HepG2 (cell line): ENCODE measurements around the gene KIF26B. TPM values are rescaled to one million over a fixed set of nuclear protein-coding genes. Genes with fewer than 3 reads are reported as not detected.

Experiments used
- ARHGAP35 ChIP-seq: sonication (generic); formaldehyde crosslinking; IDR thresholded peaks from 2 replicates; pipeline ENCODE4 v1.9.0; 2022; ENCODE audit warnings: mild to moderate bottlenecking, inconsistent platforms, moderate library complexity, missing genetic modification reagents, borderline replicate concordance
- ELF1 ChIP-seq: sonication (generic); formaldehyde crosslinking; IDR thresholded peaks from 2 replicates; pipeline ENCODE4 v1.4.0; 2020; ENCODE audit warnings: missing genetic modification reagents
- HMG20B ChIP-seq: conservative IDR thresholded peaks from 2 replicates; pipeline ENCODE4 v1.6.1; 2016; ENCODE audit warnings: missing genetic modification reagents, missing compliant biosample characterization
- HNF4G ChIP-seq, 2 experiments: sonication (generic) in 1 of 2; formaldehyde crosslinking in 1 of 2; IDR thresholded peaks; 2 replicates each; pipeline versions ENCODE4 v1.4.0 to v1.6.1; 2011 to 2020; ENCODE audit warnings: borderline replicate concordance in 2 of 2, low read depth in 2 of 2, mild to moderate bottlenecking in 2 of 2, low read length in 1 of 2, missing genetic modification reagents in 1 of 2, moderate library complexity in 1 of 2
- IRX3 ChIP-seq: sonication (generic); formaldehyde crosslinking; IDR thresholded peaks from 2 replicates; pipeline ENCODE4 v1.8.1; 2023; ENCODE audit warnings: mild to moderate bottlenecking, low read depth, missing genetic modification reagents, borderline replicate concordance
- SKI ChIP-seq: fragments of 450-650 bp; IDR thresholded peaks from one replicate; pipeline ENCODE4 v1.6.1; 2018; ENCODE audit warnings: mild to moderate bottlenecking; ENCODE audit not compliant: partially characterized antibody
- SMAD3 ChIP-seq: sonication (generic); formaldehyde crosslinking; IDR thresholded peaks from 2 replicates; pipeline ENCODE4 v1.4.0; 2020; ENCODE audit warnings: missing genetic modification reagents
- SNAI1 ChIP-seq: sonication (generic); formaldehyde crosslinking; IDR thresholded peaks from 2 replicates; pipeline ENCODE4 v1.5.0; 2020; ENCODE audit warnings: mild to moderate bottlenecking, missing genetic modification reagents, borderline replicate concordance
- ZBTB1 ChIP-seq: sonication (generic); formaldehyde crosslinking; IDR thresholded peaks from 2 replicates; pipeline ENCODE4 v1.4.0; 2020; ENCODE audit warnings: missing genetic modification reagents, borderline replicate concordance
- ZBTB3 ChIP-seq: sonication (generic); formaldehyde crosslinking; IDR thresholded peaks from 2 replicates; pipeline ENCODE4 v1.4.0; 2020; ENCODE audit warnings: low read depth, mild to moderate bottlenecking, moderate library complexity, missing genetic modification reagents, borderline replicate concordance
- ZNF263 ChIP-seq: sonication (generic); formaldehyde crosslinking; IDR thresholded peaks from 2 replicates; pipeline ENCODE4 v1.4.0; 2020; ENCODE audit warnings: missing genetic modification reagents
- ZNF572 ChIP-seq: sonication (generic); formaldehyde crosslinking; IDR thresholded peaks from 2 replicates; pipeline ENCODE4 v1.5.1; 2020; ENCODE audit warnings: mild to moderate bottlenecking, missing genetic modification reagents
- polyA plus RNA-seq, 8 experiments: library from polyadenylated mRNA; depleted of rRNA in 3 of 8; stranded (reverse) in 7 of 8; unstranded in 1 of 8; fragments of >200 nt; fragmentation: Illumina TruSeq in 4 of 8; extraction: Trizol in 4 of 8; gene quantifications; 2 replicates each; pipeline versions ENCODE4 v1.2.1 to v1.2.3, GENCODE V29; 2011 to 2016; ENCODE audit warnings: low read depth in 4 of 8, missing spikeins in 1 of 8, mixed read lengths in 1 of 8; ENCODE audit not compliant: insufficient read depth in 1 of 8
- total RNA-seq, 5 experiments: library from RNA; depleted of rRNA; stranded (reverse); fragments of >200 nt; fragmentation: Illumina TruSeq; extraction: Trizol; gene quantifications; 2 replicates each; pipeline ENCODE4 v1.2.3, GENCODE V29; 2016; ENCODE audit warnings: low read depth in 1 of 5
- TF ChIP-seq, protein P1 (sequence below): sonication (generic); formaldehyde crosslinking; IDR thresholded peaks from 2 replicates; pipeline ENCODE4 v1.4.0; 2020; ENCODE audit warnings: missing genetic modification reagents, borderline replicate concordance
- TF ChIP-seq, protein P2 (sequence below): sonication (generic); formaldehyde crosslinking; IDR thresholded peaks from 2 replicates; pipeline ENCODE4 v1.4.0; 2020; ENCODE audit warnings: missing genetic modification reagents
- TF ChIP-seq, protein P3 (sequence below): sonication (generic); formaldehyde crosslinking; IDR thresholded peaks from 2 replicates; pipeline ENCODE4 v1.4.0; 2020; ENCODE audit warnings: mild to moderate bottlenecking, missing genetic modification reagents
- TF ChIP-seq, protein P4 (sequence below): sonication (generic); formaldehyde crosslinking; IDR thresholded peaks from 2 replicates; pipeline ENCODE4 v1.4.0; 2020; ENCODE audit warnings: missing genetic modification reagents, borderline replicate concordance
- TF ChIP-seq, protein P5 (sequence below): sonication (generic); formaldehyde crosslinking; IDR thresholded peaks from 2 replicates; pipeline ENCODE4 v1.4.0; 2020; ENCODE audit warnings: missing genetic modification reagents

Gene KIF26B
- total and polyA plus RNA-seq, 2 of the 13 experiments (the other 11 are each of a cell fraction or from before 2014, with no cell fraction given) = 0.08 to 0.09 TPM

DNA sequence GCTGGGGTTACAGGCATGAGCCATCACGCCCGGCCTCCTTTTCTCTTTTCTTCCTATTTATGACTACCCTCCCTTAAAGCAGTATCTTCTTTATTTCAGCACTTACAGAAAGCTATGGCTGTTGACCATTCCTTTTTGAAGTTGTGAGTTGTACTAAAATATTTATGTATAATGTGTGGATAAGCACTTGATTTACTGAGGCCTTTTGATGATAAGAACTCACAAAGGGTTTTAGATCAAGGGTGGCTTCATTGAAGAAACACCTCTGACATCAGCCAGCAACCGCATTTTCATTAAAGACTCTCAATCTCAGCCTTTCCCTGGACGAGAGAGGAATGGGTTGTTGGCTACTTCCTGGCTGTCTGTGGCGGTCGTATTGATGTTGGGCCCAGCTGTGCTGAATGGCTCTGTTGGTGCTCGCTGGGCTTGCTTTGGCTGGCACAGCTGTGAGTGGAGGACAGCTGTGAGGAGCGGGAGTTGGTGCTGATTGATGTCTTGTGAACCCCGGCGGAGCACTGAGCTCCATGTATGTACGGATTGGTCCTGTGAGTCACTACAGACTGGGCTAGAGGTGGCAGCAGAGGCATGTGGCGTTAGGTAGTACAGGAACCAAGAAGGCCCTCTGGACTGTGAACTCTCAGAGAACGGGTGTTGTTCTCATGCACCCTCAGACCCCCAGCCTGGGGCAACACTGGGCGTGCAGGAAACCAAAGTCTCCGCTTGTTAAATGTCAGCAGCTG, 208.8 kb downstream of the KIF26B start (continued):
- TF ChIP-seq, protein P1, sequence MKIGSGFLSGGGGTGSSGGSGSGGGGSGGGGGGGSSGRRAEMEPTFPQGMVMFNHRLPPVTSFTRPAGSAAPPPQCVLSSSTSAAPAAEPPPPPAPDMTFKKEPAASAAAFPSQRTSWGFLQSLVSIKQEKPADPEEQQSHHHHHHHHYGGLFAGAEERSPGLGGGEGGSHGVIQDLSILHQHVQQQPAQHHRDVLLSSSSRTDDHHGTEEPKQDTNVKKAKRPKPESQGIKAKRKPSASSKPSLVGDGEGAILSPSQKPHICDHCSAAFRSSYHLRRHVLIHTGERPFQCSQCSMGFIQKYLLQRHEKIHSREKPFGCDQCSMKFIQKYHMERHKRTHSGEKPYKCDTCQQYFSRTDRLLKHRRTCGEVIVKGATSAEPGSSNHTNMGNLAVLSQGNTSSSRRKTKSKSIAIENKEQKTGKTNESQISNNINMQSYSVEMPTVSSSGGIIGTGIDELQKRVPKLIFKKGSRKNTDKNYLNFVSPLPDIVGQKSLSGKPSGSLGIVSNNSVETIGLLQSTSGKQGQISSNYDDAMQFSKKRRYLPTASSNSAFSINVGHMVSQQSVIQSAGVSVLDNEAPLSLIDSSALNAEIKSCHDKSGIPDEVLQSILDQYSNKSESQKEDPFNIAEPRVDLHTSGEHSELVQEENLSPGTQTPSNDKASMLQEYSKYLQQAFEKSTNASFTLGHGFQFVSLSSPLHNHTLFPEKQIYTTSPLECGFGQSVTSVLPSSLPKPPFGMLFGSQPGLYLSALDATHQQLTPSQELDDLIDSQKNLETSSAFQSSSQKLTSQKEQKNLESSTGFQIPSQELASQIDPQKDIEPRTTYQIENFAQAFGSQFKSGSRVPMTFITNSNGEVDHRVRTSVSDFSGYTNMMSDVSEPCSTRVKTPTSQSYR = no peak
- TF ChIP-seq IRX3 (CRISPR knock-in tag) (no peak), ZBTB3 (CRISPR knock-in tag) (no peak), SKI (no peak), ZNF263 (CRISPR knock-in tag) (peak; percentile 90), ZBTB1 (CRISPR knock-in tag) (no peak), SNAI1 (CRISPR knock-in tag) (no peak), HMG20B (no peak), ZNF572 (CRISPR knock-in tag) (no peak), HNF4G (IDR thresholded peaks at IDR 0.05; ENCODE audit: borderline replicate concordance, low read depth, low read length) (peak; percentile 25; the same call in 1 of the 2 replicates), HNF4G (CRISPR knock-in tag; IDR thresholded peaks at IDR 0.05; ENCODE audit: borderline replicate concordance, low read depth) (no peak), ARHGAP35 (CRISPR knock-in tag) (no peak), SMAD3 (no peak), ELF1 (CRISPR knock-in tag) (no peak)
- TF ChIP-seq, protein P2, sequence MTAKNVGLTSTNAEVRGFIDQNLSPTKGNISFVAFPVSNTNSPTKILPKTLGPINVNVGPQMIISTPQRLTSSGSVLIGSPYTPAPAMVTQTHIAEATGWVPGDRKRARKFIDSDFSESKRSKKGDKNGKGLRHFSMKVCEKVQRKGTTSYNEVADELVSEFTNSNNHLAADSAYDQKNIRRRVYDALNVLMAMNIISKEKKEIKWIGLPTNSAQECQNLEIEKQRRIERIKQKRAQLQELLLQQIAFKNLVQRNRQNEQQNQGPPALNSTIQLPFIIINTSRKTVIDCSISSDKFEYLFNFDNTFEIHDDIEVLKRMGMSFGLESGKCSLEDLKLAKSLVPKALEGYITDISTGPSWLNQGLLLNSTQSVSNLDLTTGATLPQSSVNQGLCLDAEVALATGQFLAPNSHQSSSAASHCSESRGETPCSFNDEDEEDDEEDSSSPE (CRISPR knock-in tag) = no peak
- TF ChIP-seq, protein P3, sequence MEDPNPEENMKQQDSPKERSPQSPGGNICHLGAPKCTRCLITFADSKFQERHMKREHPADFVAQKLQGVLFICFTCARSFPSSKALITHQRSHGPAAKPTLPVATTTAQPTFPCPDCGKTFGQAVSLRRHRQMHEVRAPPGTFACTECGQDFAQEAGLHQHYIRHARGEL (CRISPR knock-in tag) = no peak
- TF ChIP-seq, protein P4, sequence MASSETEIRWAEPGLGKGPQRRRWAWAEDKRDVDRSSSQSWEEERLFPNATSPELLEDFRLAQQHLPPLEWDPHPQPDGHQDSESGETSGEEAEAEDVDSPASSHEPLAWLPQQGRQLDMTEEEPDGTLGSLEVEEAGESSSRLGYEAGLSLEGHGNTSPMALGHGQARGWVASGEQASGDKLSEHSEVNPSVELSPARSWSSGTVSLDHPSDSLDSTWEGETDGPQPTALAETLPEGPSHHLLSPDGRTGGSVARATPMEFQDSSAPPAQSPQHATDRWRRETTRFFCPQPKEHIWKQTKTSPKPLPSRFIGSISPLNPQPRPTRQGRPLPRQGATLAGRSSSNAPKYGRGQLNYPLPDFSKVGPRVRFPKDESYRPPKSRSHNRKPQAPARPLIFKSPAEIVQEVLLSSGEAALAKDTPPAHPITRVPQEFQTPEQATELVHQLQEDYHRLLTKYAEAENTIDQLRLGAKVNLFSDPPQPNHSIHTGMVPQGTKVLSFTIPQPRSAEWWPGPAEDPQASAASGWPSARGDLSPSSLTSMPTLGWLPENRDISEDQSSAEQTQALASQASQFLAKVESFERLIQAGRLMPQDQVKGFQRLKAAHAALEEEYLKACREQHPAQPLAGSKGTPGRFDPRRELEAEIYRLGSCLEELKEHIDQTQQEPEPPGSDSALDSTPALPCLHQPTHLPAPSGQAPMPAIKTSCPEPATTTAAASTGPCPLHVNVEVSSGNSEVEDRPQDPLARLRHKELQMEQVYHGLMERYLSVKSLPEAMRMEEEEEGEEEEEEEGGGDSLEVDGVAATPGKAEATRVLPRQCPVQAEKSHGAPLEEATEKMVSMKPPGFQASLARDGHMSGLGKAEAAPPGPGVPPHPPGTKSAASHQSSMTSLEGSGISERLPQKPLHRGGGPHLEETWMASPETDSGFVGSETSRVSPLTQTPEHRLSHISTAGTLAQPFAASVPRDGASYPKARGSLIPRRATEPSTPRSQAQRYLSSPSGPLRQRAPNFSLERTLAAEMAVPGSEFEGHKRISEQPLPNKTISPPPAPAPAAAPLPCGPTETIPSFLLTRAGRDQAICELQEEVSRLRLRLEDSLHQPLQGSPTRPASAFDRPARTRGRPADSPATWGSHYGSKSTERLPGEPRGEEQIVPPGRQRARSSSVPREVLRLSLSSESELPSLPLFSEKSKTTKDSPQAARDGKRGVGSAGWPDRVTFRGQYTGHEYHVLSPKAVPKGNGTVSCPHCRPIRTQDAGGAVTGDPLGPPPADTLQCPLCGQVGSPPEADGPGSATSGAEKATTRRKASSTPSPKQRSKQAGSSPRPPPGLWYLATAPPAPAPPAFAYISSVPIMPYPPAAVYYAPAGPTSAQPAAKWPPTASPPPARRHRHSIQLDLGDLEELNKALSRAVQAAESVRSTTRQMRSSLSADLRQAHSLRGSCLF (CRISPR knock-in tag) = no peak
- TF ChIP-seq, protein P5, sequence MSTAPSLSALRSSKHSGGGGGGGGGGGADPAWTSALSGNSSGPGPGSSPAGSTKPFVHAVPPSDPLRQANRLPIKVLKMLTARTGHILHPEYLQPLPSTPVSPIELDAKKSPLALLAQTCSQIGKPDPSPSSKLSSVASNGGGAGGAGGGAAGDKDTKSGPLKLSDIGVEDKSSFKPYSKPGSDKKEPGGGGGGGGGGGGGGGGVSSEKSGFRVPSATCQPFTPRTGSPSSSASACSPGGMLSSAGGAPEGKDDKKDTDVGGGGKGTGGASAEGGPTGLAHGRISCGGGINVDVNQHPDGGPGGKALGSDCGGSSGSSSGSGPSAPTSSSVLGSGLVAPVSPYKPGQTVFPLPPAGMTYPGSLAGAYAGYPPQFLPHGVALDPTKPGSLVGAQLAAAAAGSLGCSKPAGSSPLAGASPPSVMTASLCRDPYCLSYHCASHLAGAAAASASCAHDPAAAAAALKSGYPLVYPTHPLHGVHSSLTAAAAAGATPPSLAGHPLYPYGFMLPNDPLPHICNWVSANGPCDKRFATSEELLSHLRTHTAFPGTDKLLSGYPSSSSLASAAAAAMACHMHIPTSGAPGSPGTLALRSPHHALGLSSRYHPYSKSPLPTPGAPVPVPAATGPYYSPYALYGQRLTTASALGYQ (CRISPR knock-in tag) = no peak
